OCI-M1 (cell line): ENCODE measurements around the gene CALN1.
"Not testable (repeated sequence)": the region's sequence is repeated elsewhere in the genome, so short reads cannot be mapped to it uniquely, and the experiment has no call there.

Experiments used
- DNase-seq: peaks from one replicate; lab custom pipeline; 2025; lab: John Stamatoyannopoulos, UW

The CALN1 gene

DNA sequence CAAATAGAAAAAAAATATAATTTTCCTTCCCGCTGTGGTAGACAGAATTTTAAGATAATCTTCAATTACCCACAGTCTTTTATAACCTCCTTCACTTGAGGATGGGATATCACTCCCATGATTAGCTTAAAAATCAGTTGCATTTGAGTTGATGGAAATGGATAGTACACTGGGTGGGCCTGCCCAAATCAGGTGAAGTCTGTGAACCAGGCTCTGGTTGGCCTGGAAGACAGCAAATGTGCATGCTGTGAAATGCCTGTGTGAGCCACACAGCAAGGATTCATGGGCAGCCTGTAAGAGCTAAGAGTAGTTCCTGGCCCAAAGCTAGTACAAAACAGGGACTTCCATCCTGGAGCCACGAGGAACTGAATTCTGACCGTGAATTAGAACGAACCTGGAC, 548.0 kb downstream of the CALN1 start:
- DNase-seq, result no peak

DNA sequence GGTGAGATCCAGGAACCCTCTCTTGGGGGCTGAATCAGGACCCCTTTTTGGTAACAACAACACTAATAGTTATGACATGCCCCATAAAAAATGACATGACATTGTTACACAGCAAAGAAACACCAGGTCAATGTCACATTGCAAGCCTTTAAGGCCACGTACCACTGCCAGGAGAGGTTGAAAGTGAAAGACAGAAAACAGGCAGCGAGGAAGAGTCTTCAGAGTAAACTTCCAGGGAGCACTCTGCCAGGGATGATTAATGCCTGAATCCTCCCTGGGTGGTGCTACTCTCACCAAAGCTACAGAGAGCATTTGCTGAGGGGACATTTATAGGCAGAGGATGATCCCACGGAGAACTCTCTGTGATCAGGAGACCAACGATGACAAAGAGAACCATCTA, 551.6 kb downstream of the CALN1 start:
- DNase-seq, result no peak

DNA sequence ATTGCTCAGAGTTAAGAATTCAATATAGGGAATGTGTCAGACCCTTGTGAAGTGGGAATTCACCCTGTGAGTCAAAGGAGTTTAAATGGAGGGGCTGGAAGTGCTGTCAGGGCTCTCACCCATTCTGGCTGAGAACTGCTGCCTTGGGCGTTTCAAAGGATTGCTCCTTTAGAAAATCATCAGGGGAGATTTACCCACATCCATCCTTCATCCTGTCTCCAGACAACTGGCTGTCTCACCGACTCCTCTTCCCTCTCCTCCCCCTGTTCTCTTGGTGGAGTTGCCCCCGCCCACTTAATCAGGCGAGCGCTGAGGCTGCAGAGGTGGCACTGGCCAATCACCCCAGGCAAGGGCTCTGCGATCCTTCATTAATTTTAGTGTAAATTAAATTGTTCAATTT, 554.8 kb downstream of the CALN1 start:
- DNase-seq, result no peak

DNA sequence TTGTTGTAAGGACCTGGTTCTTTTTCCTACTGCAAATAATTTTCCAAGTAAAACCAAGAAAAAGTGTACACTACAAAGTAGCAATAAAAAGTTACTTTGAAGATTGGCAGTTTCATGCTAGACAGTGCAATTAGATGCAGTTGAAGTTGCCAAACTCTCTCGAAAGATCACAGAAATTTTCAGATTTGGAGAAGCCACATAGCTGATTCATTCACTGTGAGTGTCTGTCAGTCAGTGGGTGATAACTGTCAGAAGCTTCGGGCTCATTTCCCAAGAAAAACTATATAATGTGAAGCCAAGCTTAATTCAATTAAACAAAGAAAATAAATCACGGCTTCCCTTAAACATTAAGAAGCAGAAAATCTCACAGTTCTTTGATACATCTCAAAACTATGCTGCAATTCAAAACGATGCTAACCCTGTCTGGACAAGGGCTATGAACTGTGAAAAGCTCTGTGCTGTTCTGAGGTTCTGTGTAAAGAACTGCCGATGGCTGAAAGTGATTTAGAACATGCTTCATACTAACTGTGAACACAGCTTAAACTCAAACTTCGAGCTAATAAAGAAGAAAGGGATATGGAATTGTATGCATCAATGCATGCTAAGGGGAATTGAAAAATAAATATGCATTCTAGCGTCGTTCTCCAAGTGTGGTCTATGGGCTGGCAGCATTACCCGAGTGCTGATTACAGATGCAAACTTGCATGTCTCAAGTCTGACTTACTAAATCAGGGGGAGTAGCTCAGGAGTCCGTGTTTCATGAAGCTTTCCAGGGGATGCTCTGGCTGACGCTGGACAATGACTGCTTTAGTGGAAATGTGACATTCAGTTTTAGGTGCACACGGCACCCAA, 557.4 kb downstream of the CALN1 start:
- no peak for DNase-seq

DNA sequence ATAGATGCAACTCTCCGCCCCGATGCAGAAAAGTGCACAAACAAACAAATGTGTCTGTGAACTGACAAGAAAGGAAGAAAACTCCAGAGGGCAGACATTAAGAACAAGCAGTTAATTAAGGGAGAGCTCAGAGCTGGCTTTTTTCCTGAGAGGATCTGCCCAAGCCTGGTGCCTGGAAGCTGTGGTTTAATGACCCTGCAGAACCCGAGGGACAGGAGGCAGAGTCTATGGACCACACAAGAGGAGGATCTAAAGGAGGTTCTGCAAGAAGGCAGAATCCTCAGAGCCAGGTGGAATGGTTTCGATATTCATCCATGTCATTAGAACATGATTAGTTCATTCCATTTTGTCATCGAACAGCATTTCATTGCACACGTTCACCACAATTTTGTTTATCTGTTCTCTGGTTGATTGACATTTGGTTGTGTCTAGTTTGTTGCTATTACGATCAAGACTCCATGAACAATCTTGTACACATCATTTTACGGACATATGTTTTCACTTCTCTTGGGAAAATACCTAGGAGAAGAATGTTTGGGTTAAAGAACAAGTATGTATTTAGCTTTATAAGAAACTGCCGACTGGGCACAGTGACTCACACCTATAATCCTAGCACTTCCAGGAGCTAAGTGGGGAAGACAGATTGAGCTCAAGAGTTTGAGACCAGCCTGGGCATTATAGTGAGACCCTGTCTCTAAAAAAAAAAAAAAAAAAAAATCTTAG, 560.2 kb downstream of the CALN1 start:
- no peak for DNase-seq

DNA sequence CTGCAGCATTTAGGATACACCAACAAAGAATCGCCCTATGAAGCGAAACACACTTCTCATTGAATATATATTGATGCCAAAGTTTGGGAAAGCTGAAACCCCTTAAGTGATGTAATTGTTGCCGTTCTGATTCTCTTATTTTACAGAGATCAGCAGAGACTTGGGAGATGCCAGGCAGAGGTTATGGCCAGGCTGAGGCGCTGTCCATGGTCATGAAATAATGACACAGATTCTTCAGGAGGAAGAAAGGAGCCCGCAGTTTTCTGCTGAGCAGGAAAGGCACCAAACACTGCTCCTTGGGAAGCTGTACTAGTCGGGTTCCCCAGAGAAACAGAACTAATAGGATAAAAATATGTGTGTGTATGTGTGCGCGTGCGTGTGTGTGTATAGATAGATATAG, 566.0 kb downstream of the CALN1 start:
- peak; percentile 9 for DNase-seq

DNA sequence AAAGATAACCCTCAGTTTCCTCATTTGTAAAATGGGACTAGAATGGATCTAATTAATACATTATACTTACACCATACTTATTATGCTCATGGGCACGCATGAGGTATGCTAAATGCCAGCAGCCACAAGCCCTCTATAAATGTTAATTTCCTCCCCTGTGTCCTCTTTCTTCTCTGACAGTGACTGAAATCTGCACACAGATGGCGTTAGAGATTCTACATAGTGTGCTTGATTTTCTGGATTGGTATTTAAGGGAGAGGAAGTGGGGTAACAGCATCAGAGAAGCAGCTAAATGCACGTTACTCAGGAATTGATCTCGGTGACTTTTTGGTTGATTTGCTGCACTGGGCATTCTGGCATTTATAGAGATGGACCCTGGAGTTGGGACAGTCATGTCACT, 568.5 kb downstream of the CALN1 start:
- DNase-seq, result no peak

DNA sequence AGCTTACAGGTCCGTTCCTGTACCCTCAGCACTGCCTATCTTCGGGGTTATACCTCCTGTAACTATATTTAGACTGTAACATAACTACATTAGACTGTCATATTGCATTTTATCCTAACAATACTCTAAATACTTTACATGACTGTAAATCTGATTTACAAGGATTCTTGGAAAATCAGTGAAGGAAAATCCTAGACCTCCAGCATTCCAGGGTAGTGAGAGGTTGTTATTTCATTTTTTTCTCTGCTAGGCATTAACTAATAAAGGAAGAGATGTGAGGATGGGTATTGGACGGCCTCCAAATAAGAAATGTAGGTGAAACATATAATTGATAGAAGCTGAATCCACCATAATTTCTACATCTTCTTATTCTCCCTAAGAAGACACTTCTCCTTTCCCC, 569.4 kb downstream of the CALN1 start:
- no peak for DNase-seq

DNA sequence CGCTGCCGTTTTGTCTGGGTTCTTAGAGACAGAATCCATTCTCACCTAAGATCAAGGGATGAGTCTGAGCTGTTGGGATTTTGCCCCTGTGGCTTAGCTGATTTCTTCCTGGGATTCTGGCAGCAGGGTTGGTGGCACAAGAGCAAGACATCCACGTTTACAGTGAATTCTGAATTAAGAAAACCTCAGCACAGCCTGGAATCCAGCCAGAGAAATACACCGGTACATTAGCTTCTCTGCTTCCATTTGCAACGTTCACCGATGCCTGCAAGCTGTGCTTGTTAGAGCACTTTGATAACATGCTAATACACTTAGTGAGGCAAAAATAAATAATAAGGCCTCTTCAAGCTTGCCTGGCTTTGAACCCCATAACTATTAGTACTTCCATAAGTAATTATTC, 569.8 kb downstream of the CALN1 start:
- no peak for DNase-seq

DNA sequence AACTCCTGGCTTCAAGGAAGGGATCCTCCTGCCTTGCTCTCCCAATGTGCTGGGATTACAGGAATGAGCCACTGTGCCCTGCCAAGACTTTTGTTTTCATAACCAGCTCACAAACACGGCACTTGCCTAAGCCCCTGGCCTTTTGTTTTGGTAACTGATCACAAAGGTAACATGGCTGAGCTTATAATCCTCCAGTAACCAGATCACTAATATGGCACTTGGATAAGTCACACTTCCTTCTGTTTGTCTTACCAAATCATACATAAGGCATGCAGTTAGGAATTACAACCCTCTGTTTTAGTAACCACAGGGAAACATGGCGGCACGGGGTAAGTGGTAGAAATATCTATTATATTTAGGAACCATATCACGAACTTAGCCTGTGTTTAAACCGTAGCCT, 577.1 kb downstream of the CALN1 start:
- no peak for DNase-seq

DNA sequence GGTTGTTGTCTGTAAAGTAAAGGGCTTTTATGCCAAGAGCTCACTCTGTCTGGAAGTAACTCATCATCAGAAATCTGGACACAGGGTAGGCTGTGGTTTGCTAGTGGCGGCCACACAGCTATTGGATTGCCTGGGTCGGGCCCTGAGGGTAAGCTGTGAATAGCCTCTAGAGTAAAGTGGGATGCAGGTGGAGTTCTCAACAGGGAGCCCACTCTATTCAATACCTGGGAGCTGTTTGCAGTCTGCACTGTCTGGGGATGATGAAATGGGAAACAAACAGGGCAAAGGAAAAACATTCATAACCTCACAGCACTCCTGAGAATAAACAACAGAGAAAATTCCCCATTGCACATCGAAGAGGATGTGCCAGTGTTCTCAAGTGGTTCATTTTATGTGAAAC, 582.6 kb downstream of the CALN1 start:
- DNase-seq, result no peak

DNA sequence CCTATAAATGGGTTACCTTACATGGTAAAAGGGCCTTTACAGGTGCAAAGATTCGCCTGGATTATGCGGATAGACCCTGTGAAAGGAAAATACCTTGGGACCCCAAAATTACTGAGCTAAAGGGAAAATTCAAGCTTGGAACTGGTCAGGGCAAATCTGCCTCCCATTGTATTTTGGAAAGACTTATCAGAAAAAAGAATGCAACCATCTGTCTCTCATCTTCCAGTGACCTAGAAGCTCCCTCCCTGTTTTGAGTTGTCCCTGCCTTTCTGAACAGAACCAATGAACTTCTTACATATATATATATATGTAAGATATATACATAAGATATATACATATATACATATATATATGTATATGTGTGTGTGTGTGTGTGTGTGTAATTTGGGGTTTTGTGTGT, 583.8 kb downstream of the CALN1 start:
- no peak for DNase-seq

DNA sequence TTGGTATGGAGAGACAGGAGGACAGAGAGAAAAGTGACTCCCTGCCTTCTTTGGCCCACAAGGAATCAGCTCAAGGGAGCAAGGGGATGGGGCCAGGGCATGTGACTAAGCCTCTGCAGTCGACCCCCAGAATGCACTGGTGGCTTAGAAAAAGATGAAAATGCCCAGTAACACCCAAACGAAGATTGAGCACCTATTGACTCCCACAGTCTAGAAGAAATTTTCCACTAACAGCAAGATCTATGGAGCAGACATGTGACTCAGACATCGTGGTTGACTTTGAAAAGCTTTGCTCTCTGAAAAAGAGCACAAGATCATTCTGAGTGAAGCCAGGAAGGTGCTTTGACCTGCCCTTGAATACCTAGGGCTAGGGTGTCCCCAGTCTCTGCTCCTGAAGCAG, 586.0 kb downstream of the CALN1 start:
- no peak for DNase-seq

DNA sequence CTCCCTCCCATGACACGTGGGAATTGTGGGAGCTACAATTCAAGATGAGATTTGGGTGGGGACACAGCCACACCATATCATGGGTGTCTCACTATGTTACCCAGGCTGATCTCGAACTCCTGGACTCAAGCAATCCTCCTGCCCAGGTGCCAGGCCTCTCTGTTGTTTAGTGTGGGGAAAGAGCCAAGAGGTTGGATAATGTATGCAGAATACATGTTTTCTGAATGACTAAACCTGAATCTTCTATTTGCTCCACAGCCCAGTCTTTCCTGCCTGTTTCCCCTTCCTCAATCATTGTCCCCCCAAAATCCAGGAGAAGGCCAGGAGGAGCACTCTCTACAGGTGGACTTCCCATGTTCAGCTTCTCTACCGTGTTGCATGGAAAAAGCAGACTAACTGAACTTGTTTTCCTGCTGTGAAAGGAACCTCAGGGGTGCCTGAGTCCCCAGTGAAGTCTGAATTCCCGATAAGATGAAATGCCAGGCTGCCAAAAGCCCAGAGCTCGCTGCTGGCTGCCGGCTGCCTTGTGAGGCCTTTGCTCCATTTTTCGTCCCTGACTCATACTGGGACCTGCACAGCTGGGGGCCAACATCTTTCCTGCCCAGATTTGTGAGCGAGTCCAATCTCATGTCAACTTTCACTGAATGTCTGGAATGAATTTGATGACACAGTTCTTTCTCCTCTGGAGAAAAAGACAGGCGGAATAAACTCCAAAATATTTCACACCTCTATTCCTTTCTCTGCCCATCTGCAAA, 588.0 kb downstream of the CALN1 start:
- DNase-seq, result no peak

DNA sequence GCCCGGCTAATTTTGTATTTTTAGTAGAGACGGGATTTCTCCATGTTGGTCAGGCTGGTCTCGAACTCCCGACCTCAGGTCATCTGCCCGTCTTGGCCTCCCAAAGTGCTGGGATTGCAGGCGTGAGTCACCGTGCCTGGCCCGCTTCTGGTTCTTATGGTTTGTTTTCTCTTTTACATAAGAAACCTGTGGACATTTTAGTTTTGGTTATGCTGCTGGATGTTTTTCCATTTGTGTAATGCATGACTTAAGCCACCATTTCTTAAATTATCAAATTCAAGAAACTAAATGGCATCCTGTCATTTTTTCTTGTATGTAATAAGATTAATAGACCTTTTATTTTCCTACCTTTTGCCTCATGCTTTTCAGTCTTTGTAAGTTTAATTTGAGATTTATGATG, 589.7 kb downstream of the CALN1 start:
- not testable (repeated sequence) for DNase-seq

DNA sequence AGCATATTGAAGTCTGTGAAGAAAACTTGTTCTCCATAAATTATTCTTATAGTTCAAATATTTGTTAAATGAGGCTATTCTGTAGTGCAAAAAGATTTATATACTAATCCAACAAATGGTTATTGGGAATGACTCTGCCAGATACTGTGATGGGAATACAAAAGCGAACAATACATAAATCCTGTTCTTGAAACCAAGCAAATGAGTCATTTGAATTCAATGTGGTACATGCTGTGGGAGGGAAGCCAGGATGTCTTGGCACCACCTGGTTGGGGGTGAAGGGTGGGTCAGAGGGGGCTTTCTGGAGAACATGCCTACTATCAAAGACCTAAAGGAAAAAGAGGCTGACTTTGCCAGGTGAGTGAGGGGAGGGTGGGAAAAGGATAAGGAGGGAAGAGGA, 594.2 kb downstream of the CALN1 start:
- DNase-seq, result no peak

DNA sequence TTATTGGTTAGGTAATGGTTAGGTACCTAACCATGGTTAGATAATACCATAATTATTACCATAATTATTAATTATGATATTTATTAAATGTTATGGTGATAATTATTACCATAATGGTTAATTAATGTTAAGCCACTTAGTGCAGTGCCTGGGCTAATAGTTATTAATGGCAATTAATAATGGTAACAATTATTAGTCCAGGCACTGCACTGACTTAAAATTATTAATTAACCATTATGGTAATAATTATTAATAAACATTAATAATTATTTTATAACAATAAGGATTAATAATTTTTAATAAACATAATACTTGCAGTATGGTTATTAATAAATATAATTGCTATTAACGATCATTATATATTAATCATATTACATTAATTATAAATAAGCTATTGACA, 604.0 kb downstream of the CALN1 start:
- DNase-seq, result no peak

DNA sequence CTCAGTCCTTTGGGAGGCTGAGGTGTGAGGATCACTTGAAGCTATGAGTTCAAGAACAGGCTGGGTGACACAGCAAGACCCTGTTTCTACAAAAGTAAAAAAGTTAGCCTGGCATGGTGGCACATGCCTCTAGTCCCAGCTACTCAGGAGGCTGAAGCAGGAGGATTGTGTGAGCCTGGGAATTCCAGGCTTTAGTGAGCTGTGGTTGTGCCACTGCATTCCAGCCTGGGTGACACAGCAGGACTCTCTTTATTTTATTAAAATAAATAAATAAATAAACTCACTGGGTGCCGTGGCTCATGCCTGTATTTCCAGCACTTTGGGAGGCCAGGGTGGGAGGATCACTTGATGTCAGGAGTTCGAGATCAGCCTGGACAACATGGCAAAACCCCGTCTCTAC, 607.9 kb downstream of the CALN1 start:
- DNase-seq, result no peak

DNA sequence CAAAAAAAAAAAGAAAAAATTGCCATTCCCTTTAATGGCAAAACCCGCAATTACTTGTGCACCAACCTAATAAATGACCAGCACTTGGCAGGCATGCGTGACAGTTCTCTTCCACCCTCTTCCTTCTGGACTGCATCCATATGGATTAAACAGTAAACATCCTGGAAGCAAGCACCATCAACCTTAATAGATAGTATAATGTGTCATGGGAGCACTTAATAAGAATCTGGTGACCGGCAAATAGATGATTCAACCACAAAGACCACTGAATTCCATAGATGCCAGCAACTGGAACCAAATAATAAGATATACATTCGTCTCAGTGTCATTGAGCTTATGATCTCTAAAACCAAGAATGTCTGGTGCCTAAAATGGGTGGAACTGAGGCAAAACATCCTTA, 610.2 kb downstream of the CALN1 start:
- DNase-seq, result no peak

DNA sequence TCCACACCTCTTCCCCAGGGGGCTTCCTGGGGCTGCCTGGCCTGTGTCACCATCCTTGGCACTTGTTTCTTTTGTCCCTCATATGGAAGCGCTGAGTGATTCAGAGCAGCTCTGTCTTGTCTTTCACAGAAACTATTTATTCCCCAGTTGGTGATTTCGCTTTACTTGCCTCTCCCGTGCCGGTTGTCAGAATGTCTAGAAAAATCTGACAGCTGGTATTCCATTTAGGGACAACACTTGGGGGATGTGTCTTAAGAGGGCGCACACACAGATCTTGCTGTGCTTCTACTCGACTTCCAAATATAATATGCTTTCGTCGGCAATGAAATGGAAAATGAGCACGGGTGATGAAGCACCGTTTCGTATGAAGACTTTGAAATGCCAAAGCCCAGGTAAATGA, 611.8 kb downstream of the CALN1 start:
- DNase-seq, result no peak

DNA sequence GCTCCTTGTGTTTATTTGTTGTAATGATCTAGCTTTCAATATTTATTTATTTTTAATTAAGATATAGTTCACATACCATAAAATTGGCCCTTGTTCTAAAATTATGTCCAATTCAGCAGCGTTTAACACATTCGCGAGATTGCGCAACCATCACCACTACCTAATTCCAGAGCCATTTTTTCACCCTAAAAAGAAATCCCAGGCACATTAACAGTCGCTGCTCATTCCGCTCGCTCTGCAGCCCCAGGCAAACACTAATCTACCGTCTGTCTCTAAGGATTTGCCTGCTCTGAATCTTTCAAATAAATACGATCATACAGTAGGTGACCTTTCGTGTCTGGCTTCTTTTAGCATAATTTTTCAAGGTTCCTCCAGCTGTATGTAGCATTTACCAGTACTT, 616.7 kb downstream of the CALN1 start:
- no peak for DNase-seq

DNA sequence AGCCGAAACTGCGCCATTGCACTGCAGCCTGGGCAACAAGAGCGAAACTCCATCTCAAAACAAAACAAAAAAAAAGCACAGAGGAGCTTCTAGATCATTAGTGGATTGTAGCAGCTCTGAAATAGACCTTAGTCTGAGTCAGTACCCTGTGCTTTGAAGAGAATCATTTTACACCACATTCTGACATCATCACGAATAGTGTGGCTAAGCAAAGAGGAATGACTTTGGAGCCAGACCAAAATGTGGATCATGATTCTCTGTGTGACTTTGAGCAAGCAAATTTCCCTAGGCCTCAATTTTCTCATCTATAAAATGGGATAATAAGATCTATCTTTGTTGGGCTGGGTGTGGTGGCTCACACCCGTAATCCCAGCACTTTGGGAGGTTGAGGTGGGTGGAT, 618.9 kb downstream of the CALN1 start:
- no peak for DNase-seq

DNA sequence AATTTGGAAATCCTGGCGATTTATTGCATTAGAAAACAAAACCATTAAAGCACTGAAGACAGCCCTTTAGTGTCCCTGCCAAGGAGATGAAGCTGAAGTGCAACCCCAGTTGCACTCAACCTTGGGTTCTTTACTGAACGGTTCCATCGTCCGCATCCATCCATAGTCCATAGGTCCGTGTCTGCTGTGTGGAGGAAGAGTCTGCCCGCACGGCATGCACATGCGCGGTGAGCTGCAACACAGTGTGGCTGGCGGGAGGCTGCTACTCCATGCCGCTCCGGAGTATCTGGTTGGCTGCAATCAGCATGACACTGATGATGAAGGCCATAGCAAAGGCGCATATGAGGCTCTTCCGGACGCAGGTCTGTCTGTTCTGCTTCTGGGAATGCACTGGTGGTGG, 624.6 kb downstream of the CALN1 start:
- DNase-seq, result no peak
